ENCODE results near the gene EIF4EBP3. TPM values are rescaled to one million over a fixed set of nuclear protein-coding genes. Genes with fewer than 3 reads are reported as not detected.

The EIF4EBP3 gene
- total and polyA plus RNA-seq, 4 donors: 1.4 to 55.8 (median 8.0) TPM

GRCh38 chr5:140569197-140569596, 21.7 kb downstream of the EIF4EBP3 start:
- no peak for DNase-seq (ENCODE audit: low spot score)
- Histone ChIP-seq H3K36me3 (ENCODE audit: control insufficient read depth in 4 of 4, insufficient read depth in 3 of 4, low read depth in 1 of 4, low read length in 3 of 4) (peaks cover 6 to 20% (median 15%) of the 10 kb centered on the region in 4 donors), H3K9ac (ENCODE audit: low read depth in 1 of 2, low read length in 2 of 2) (peak overlapping the region in 1 of 2 donors; percentile 52), H3K4me1 (ENCODE audit: control insufficient read depth in 4 of 4, insufficient read depth in 4 of 4, low read length in 3 of 4) (peaks cover 17 to 68% (median 59%) of the 10 kb centered on the region in 4 donors), H3K27ac (ENCODE audit: low read depth in 1 of 2, low read length in 2 of 2) (peak overlapping the region; percentile 27 to 44), H3K4me3 (ENCODE audit: low read depth in 1 of 3, low read length in 3 of 3) (no peak overlapping the region), H3K9me3 (ENCODE audit: control insufficient read depth in 4 of 4, low read length in 3 of 4) (no peaks in the 10 kb centered on the region), H3K27me3 (ENCODE audit: control insufficient read depth in 4 of 4, insufficient read depth in 4 of 4, low read length in 3 of 4) (no peaks in the 10 kb centered on the region)
- 57% methylated on average over 4 of the region's 4 CpGs for WGBS
- TF ChIP-seq NR2F2 (IDR thresholded peaks at IDR 0.05) (no peak), TAF1 (conservative IDR thresholded peaks at IDR 0.05) (no peak)

- peaks cover 20 to 75% (median 64%) of the 10 kb centered on the region in 4 donors for H3K4me1 ChIP-seq (ENCODE audit: control insufficient read depth in 4 of 4, insufficient read depth in 4 of 4, low read length in 3 of 4)
- TF ChIP-seq RXRA (IDR thresholded peaks at IDR 0.05): no peak
- no peak for TF ChIP-seq NR2F2 (IDR thresholded peaks at IDR 0.05)
- no peak for TF ChIP-seq MAX (IDR thresholded peaks at IDR 0.05)
- no peak for TF ChIP-seq FOXA2 (IDR thresholded peaks at IDR 0.05)
- no peak for TF ChIP-seq HNF4A (conservative IDR thresholded peaks at IDR 0.05)
- TF ChIP-seq HNF4G (IDR thresholded peaks at IDR 0.05): no peak
- TF ChIP-seq RAD21 (IDR thresholded peaks at IDR 0.05): no peak
- TF ChIP-seq, protein P1, sequence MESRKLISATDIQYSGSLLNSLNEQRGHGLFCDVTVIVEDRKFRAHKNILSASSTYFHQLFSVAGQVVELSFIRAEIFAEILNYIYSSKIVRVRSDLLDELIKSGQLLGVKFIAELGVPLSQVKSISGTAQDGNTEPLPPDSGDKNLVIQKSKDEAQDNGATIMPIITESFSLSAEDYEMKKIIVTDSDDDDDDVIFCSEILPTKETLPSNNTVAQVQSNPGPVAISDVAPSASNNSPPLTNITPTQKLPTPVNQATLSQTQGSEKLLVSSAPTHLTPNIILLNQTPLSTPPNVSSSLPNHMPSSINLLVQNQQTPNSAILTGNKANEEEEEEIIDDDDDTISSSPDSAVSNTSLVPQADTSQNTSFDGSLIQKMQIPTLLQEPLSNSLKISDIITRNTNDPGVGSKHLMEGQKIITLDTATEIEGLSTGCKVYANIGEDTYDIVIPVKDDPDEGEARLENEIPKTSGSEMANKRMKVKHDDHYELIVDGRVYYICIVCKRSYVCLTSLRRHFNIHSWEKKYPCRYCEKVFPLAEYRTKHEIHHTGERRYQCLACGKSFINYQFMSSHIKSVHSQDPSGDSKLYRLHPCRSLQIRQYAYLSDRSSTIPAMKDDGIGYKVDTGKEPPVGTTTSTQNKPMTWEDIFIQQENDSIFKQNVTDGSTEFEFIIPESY (IDR thresholded peaks at IDR 0.05): no peak
- no peak for TF ChIP-seq SP1 (IDR thresholded peaks at IDR 0.05)
- TF ChIP-seq GABPA (IDR thresholded peaks at IDR 0.05 in 1 of 2, conservative IDR thresholded peaks at IDR 0.05 in 1 of 2): no peak
- TF ChIP-seq EGR1 (IDR thresholded peaks at IDR 0.05; ENCODE audit: low read depth in 2 of 2): no peak
- TF ChIP-seq TAF1 (conservative IDR thresholded peaks at IDR 0.05): no peak
- TF ChIP-seq REST (IDR thresholded peaks at IDR 0.05): no peak
- no peak for TF ChIP-seq ATF3 (IDR thresholded peaks at IDR 0.05)
- no peak for TF ChIP-seq FOXA1 (IDR thresholded peaks at IDR 0.05)
- TF ChIP-seq, protein P2, sequence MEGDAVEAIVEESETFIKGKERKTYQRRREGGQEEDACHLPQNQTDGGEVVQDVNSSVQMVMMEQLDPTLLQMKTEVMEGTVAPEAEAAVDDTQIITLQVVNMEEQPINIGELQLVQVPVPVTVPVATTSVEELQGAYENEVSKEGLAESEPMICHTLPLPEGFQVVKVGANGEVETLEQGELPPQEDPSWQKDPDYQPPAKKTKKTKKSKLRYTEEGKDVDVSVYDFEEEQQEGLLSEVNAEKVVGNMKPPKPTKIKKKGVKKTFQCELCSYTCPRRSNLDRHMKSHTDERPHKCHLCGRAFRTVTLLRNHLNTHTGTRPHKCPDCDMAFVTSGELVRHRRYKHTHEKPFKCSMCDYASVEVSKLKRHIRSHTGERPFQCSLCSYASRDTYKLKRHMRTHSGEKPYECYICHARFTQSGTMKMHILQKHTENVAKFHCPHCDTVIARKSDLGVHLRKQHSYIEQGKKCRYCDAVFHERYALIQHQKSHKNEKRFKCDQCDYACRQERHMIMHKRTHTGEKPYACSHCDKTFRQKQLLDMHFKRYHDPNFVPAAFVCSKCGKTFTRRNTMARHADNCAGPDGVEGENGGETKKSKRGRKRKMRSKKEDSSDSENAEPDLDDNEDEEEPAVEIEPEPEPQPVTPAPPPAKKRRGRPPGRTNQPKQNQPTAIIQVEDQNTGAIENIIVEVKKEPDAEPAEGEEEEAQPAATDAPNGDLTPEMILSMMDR (IDR thresholded peaks at IDR 0.05; ENCODE audit: low read depth, low read length, missing input control): no peak
- no peak for TF ChIP-seq JUND (IDR thresholded peaks at IDR 0.05)
- no peak for TF ChIP-seq YY1 (IDR thresholded peaks at IDR 0.05)
- no peak overlapping the region for H3K4me3 ChIP-seq (ENCODE audit: low read depth in 1 of 3, low read length in 3 of 3)
- DNase-seq (ENCODE audit: low spot score): no peak
- no peaks in the 10 kb centered on the region for H3K9me3 ChIP-seq (ENCODE audit: control insufficient read depth in 4 of 4, low read length in 3 of 4)
- H3K27ac ChIP-seq (ENCODE audit: low read depth in 1 of 2, low read length in 2 of 2): peak overlapping the region in 1 of 2 donors; percentile 27
- 91% methylated on average over 4 of the region's 4 CpGs for WGBS
- no peaks in the 10 kb centered on the region for H3K27me3 ChIP-seq (ENCODE audit: control insufficient read depth in 4 of 4, insufficient read depth in 4 of 4, low read length in 3 of 4)
- H3K9ac ChIP-seq (ENCODE audit: low read depth in 1 of 2, low read length in 2 of 2): no peak overlapping the region
- peaks cover 6 to 20% (median 15%) of the 10 kb centered on the region in 4 donors for H3K36me3 ChIP-seq (ENCODE audit: control insufficient read depth in 4 of 4, insufficient read depth in 3 of 4, low read depth in 1 of 4, low read length in 3 of 4)
Measured at GRCh38 chr5:140570058-140570457, 22.6 kb downstream of the EIF4EBP3 start.
